Caco-2 (cell line): Measurements from ENCODE around the gene TLR10. TPM values are rescaled to one million over a fixed set of nuclear protein-coding genes. Genes with fewer than 3 reads are reported as not detected.

ENCODE experiments used
- BruUV-seq: library from RNA; stranded (reverse); fragments of 400-500 nt; replicated peaks from 2 replicates; lab custom pipeline; 2021; lab: Mats Ljungman, UMichigan
- CTCF ChIA-PET: fragments of 300-600 bp; sonication (Branson Sonifier 250); formaldehyde crosslinking; loops from one replicate; lab custom pipeline; 2022; ENCODE audit warnings: antibody characterized with exemption; lab: Charles Lee
- POLR2A ChIA-PET: fragments of 300-600 bp; sonication (Branson Sonifier 250); formaldehyde crosslinking; loops from one replicate; lab custom pipeline; 2022; ENCODE audit warnings: antibody characterized with exemption; lab: Charles Lee
- DNase-seq, 2 experiments: peaks; one replicate each; pipeline versions ENCODE4 v3.0.0 to v3.0.0-alpha.2; 2020 to 2022
- H3K27me3 ChIP-seq: replicated peaks from 2 replicates; pipeline ENCODE4 v1.6.0; 2011; ENCODE audit warnings: low read length; ENCODE audit not compliant: control insufficient read depth, insufficient read depth
- H3K36me3 ChIP-seq: 2 replicates; pipeline ENCODE4 v1.5.1; 2011; ENCODE audit warnings: low read length; ENCODE audit not compliant: control insufficient read depth, insufficient read depth
- H3K4me1 ChIP-seq: fragments of 250-450 bp; sonication (Bioruptor Pico); 2 replicates; pipeline ENCODE4 v1.5.1; 2020; ENCODE audit warnings: mild to moderate bottlenecking
- H3K4me3 ChIP-seq: 2 replicates; pipeline ENCODE4 v1.5.1; 2011; ENCODE audit warnings: low read depth, mild to moderate bottlenecking, control low read depth, low read length
- H3K9me3 ChIP-seq: fragments of 250-450 bp; sonication (Bioruptor Pico); 2 replicates; pipeline ENCODE4 v1.5.1; 2020; ENCODE audit warnings: mild to moderate bottlenecking, moderate library complexity
- H3K27ac Mint-ChIP-seq: one replicate; pipeline ENCODE4 v1.8.0; 2022; ENCODE audit warnings: mixed read lengths; ENCODE audit not compliant: unreplicated experiment
- H3K27me3 Mint-ChIP-seq: one replicate; pipeline ENCODE4 v1.8.0; 2022; ENCODE audit warnings: mixed read lengths; ENCODE audit not compliant: insufficient read depth, unreplicated experiment
- H3K36me3 Mint-ChIP-seq: one replicate; pipeline ENCODE4 v1.8.0; 2022; ENCODE audit warnings: mild to moderate bottlenecking, mixed read lengths; ENCODE audit not compliant: insufficient read depth, unreplicated experiment
- H3K4me1 Mint-ChIP-seq: one replicate; pipeline ENCODE4 v1.8.0; 2022; ENCODE audit warnings: low read depth, mixed read lengths; ENCODE audit not compliant: unreplicated experiment
- H3K4me3 Mint-ChIP-seq: one replicate; pipeline ENCODE4 v1.8.0; 2022; ENCODE audit warnings: mild to moderate bottlenecking, moderate library complexity, mixed read lengths; ENCODE audit not compliant: unreplicated experiment
- H3K9me3 Mint-ChIP-seq: one replicate; pipeline ENCODE4 v1.8.0; 2022; ENCODE audit warnings: mixed read lengths; ENCODE audit not compliant: unreplicated experiment
- intact Hi-C: fragments of 100-400 bp; cut with micrococcal nuclease; formaldehyde crosslinking; loops from one replicate; pipeline ENCODE4 v1.10.0; 2022; ENCODE audit not compliant: unreplicated experiment
- total RNA-seq: library from RNA; stranded (reverse); gene quantifications from 2 replicates; pipeline ENCODE4 v1.2.3, GENCODE V29; 2022
- TF ChIP-seq, protein P1 (sequence below), 2 experiments: fragments of 200-600 bp in 1 of 2; IDR thresholded peaks; 1 replicate in 1 of 2; 2 replicates in 1 of 2; pipeline versions ENCODE4 v1.5.1 to v1.8.0; 2011 to 2022; ENCODE audit warnings: antibody characterized with exemption in 1 of 2, control low read depth in 1 of 2, inconsistent platforms in 1 of 2, low read depth in 1 of 2, low read length in 1 of 2, mild to moderate bottlenecking in 1 of 2, moderate library complexity in 1 of 2; ENCODE audit not compliant: insufficient read depth in 1 of 2, severe bottlenecking in 1 of 2, unreplicated experiment in 1 of 2

The TLR10 gene
- total RNA-seq, 1 experiment from 2014 or later, result not detected

GRCh38 chr4:38788317-38788716 is 5.5 kb upstream of the TLR10 start:
- ChIA-PET POLR2A (no interaction called here), CTCF (no interaction called here)
- Histone ChIP-seq H3K4me3 (no peak overlapping the region), H3K27me3 (no peaks in the 10 kb centered on the region), H3K4me1 (no peaks in the 10 kb centered on the region), H3K36me3 (no peaks in the 10 kb centered on the region), H3K9me3 (no peaks in the 10 kb centered on the region; the same call in 1 of the 2 replicates)
- H3K36me3 Mint-ChIP-seq, result no peaks in the 10 kb centered on the region
- TF ChIP-seq, protein P1, sequence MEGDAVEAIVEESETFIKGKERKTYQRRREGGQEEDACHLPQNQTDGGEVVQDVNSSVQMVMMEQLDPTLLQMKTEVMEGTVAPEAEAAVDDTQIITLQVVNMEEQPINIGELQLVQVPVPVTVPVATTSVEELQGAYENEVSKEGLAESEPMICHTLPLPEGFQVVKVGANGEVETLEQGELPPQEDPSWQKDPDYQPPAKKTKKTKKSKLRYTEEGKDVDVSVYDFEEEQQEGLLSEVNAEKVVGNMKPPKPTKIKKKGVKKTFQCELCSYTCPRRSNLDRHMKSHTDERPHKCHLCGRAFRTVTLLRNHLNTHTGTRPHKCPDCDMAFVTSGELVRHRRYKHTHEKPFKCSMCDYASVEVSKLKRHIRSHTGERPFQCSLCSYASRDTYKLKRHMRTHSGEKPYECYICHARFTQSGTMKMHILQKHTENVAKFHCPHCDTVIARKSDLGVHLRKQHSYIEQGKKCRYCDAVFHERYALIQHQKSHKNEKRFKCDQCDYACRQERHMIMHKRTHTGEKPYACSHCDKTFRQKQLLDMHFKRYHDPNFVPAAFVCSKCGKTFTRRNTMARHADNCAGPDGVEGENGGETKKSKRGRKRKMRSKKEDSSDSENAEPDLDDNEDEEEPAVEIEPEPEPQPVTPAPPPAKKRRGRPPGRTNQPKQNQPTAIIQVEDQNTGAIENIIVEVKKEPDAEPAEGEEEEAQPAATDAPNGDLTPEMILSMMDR (IDR thresholded peaks at IDR 0.05; ENCODE audit: insufficient read depth in 1 of 2, low read depth in 1 of 2, low read length in 1 of 2, severe bottlenecking in 1 of 2, unreplicated experiment in 1 of 2), result no peak
- H3K27me3 Mint-ChIP-seq, result peaks cover 4% of the 10 kb centered on the region
- intact Hi-C loops, result no loop called here
- no peak overlapping the region for H3K4me3 Mint-ChIP-seq
- no peaks in the 10 kb centered on the region for H3K9me3 Mint-ChIP-seq
- no peak overlapping the region for H3K27ac Mint-ChIP-seq
- BruUV-seq, result no TSS peak
- peaks cover 6% of the 10 kb centered on the region for H3K4me1 Mint-ChIP-seq
- DNase-seq, result no peak

GRCh38 chr4:38787693-38788092 is 4.9 kb upstream of the TLR10 start:
- BruUV-seq, result no TSS peak
- Mint-ChIP-seq H3K27ac (no peak overlapping the region), H3K27me3 (peaks cover 6% of the 10 kb centered on the region), H3K9me3 (no peaks in the 10 kb centered on the region), H3K36me3 (no peaks in the 10 kb centered on the region), H3K4me1 (peaks cover 6% of the 10 kb centered on the region), H3K4me3 (no peak overlapping the region)
- intact Hi-C loops, result no loop called here
- no peak overlapping the region for H3K4me3 ChIP-seq
- H3K4me1 ChIP-seq, result no peaks in the 10 kb centered on the region
- H3K9me3 ChIP-seq, result no peaks in the 10 kb centered on the region; the same call in 1 of the 2 replicates
- TF ChIP-seq, protein P1 (IDR thresholded peaks at IDR 0.05; ENCODE audit: insufficient read depth in 1 of 2, low read depth in 1 of 2, low read length in 1 of 2, severe bottlenecking in 1 of 2, unreplicated experiment in 1 of 2), result no peak
- CTCF ChIA-PET, result no interaction called here
- POLR2A ChIA-PET, result no interaction called here
- no peak for DNase-seq
- no peaks in the 10 kb centered on the region for H3K27me3 ChIP-seq
- H3K36me3 ChIP-seq, result no peaks in the 10 kb centered on the region

- DNase-seq, result no peak
- H3K27ac Mint-ChIP-seq, result no peak overlapping the region
- no peaks in the 10 kb centered on the region for H3K36me3 Mint-ChIP-seq
- Histone ChIP-seq H3K36me3 (no peaks in the 10 kb centered on the region), H3K9me3 (no peaks in the 10 kb centered on the region; the same call in 1 of the 2 replicates), H3K27me3 (no peaks in the 10 kb centered on the region), H3K4me3 (no peak overlapping the region), H3K4me1 (no peaks in the 10 kb centered on the region)
- peaks cover 2% of the 10 kb centered on the region for H3K27me3 Mint-ChIP-seq
- H3K4me1 Mint-ChIP-seq, result peaks cover 6% of the 10 kb centered on the region
- ChIA-PET POLR2A (no interaction called here), CTCF (interaction anchor here (1.1 kb wide), 1 partner anchor 25 kb away, joined by 5 read pairs; no protein-coding TSS in a partner anchor)
- H3K4me3 Mint-ChIP-seq, result no peak overlapping the region
- H3K9me3 Mint-ChIP-seq, result no peaks in the 10 kb centered on the region
- TF ChIP-seq, protein P1 (IDR thresholded peaks at IDR 0.05; ENCODE audit: insufficient read depth in 1 of 2, low read depth in 1 of 2, low read length in 1 of 2, severe bottlenecking in 1 of 2, unreplicated experiment in 1 of 2), result no peak
- intact Hi-C loops, result no loop called here
- no TSS peak for BruUV-seq
Measured at GRCh38 chr4:38785901-38786402, 3.2 kb upstream of the TLR10 start.
